Endothelial cell of umbilical vein (primary cell): Measurements from ENCODE around the gene KIF4A. TPM values are rescaled to one million over a fixed set of nuclear protein-coding genes. Genes with fewer than 3 reads are reported as not detected.

ENCODE experiments used
- BruUV-seq: library from RNA; stranded (reverse); fragments of 400-500 nt; replicated peaks from 2 replicates; lab custom pipeline; 2021; lab: Mats Ljungman, UMichigan
- CTCF ChIA-PET: fragments of 300-600, 350-600 bp; sonication (Branson Sonifier 250); formaldehyde crosslinking; loops from one replicate; lab custom pipeline; 2021; ENCODE audit warnings: antibody characterized with exemption, inconsistent platforms; lab: Charles Lee
- POLR2A ChIA-PET: fragments of 300-600, 350-600 bp; sonication (Branson Sonifier 250); formaldehyde crosslinking; loops from one replicate; lab custom pipeline; 2021; ENCODE audit warnings: antibody characterized with exemption, inconsistent platforms; lab: Charles Lee
- DNase-seq: peaks from one replicate; pipeline ENCODE4 v3.0.0-alpha.2; 2011; ENCODE audit warnings: low read depth, low spot score
- FAIRE-seq: peaks from 2 replicates; lab custom pipeline; 2011; peaks lifted over from hg19 to GRCh38; lab: Jason Lieb, UNC
- H2AFZ ChIP-seq: 2 replicates; pipeline ENCODE4 v1.6.0; 2012; ENCODE audit warnings: low read depth, low read length, control low read depth, inconsistent platforms
- H3K27ac ChIP-seq: 2 replicates; pipeline ENCODE4 v1.5.1; 2011; ENCODE audit warnings: low read depth, mild to moderate bottlenecking, control low read depth, low read length, moderate library complexity; ENCODE audit not compliant: insufficient read depth
- H3K27me3 ChIP-seq, 2 experiments: 2 replicates each; pipeline versions ENCODE4 v1.6.0 to v1.6.1; 2011; ENCODE audit warnings: low read length in 2 of 2, mixed read lengths in 1 of 2; ENCODE audit not compliant: control insufficient read depth in 2 of 2, insufficient read depth in 2 of 2
- H3K36me3 ChIP-seq, 2 experiments: 2 replicates in 1 of 2; 3 replicates in 1 of 2; pipeline ENCODE4 v1.5.1; 2011; ENCODE audit warnings: low read length in 2 of 2, mild to moderate bottlenecking in 1 of 2, moderate library complexity in 1 of 2; ENCODE audit not compliant: control insufficient read depth in 2 of 2, insufficient read depth in 2 of 2; ENCODE audit errors: extremely low read depth in 1 of 2
- H3K4me1 ChIP-seq: 3 replicates; pipeline ENCODE4 v1.5.1; 2011; ENCODE audit warnings: mild to moderate bottlenecking, low read length; ENCODE audit not compliant: control insufficient read depth, insufficient read depth; ENCODE audit errors: extremely low read depth
- H3K4me2 ChIP-seq: 2 replicates; pipeline ENCODE4 v1.6.1; 2011; ENCODE audit warnings: low read length, control low read depth, mixed read lengths; ENCODE audit not compliant: insufficient read depth
- H3K4me3 ChIP-seq, 3 experiments: fragments of 200-600 bp in 1 of 3; sonication (generic), shearing (Covaris generic) in 1 of 3; replicated peaks in 1 of 3; 2 replicates each; pipeline ENCODE4 v1.5.1; 2011 to 2016; ENCODE audit warnings: control low read depth in 3 of 3, low read length in 3 of 3, mild to moderate bottlenecking in 2 of 3, inconsistent platforms in 1 of 3, low read depth in 1 of 3, moderate library complexity in 1 of 3; ENCODE audit not compliant: insufficient read depth in 1 of 3
- H3K79me2 ChIP-seq: 2 replicates; pipeline ENCODE4 v1.6.0; 2012; ENCODE audit warnings: low read length, inconsistent platforms; ENCODE audit not compliant: control insufficient read depth, insufficient read depth
- H3K9ac ChIP-seq: replicated peaks from 2 replicates; pipeline ENCODE3; 2011; ENCODE audit warnings: low read length, control low read depth; ENCODE audit not compliant: insufficient read depth; ENCODE audit errors: extremely low read depth
- H3K9me1 ChIP-seq: replicated peaks from 3 replicates; pipeline ENCODE4 v1.6.0; 2011; ENCODE audit warnings: mild to moderate bottlenecking, low read length; ENCODE audit not compliant: control insufficient read depth, insufficient read depth; ENCODE audit errors: extremely low read depth
- H3K9me3 ChIP-seq: replicated peaks from 2 replicates; pipeline ENCODE4 v1.5.1; 2012; ENCODE audit warnings: low read length, inconsistent platforms; ENCODE audit not compliant: control insufficient read depth, insufficient read depth
- H4K20me1 ChIP-seq: replicated peaks from 2 replicates; pipeline ENCODE3; 2011; ENCODE audit warnings: mild to moderate bottlenecking, low read length; ENCODE audit not compliant: control insufficient read depth, insufficient read depth; ENCODE audit errors: extremely low read depth
- CTCF ChIP-seq, 2 donors: IDR thresholded peaks; 1 replicate in 1 of 2; 2 replicates in 1 of 2; pipeline ENCODE4 v1.5.1; 2011; ENCODE audit warnings: low read length in 2 of 2, mild to moderate bottlenecking in 2 of 2, moderate library complexity in 2 of 2, control low read depth in 1 of 2, inconsistent platforms in 1 of 2, low read depth in 1 of 2; ENCODE audit not compliant: insufficient read depth in 1 of 2; ENCODE audit errors: extremely low read depth in 1 of 2
- EZH2 ChIP-seq: IDR thresholded peaks from 2 replicates; pipeline ENCODE4 v1.6.1; 2012; ENCODE audit warnings: borderline replicate concordance, low read depth, mild to moderate bottlenecking, moderate library complexity, low read length, inconsistent platforms; ENCODE audit not compliant: severe bottlenecking
- FOS ChIP-seq: IDR thresholded peaks from 2 replicates; pipeline ENCODE4 v1.6.1; 2011; ENCODE audit warnings: mild to moderate bottlenecking, low read length, moderate library complexity, borderline replicate concordance; ENCODE audit not compliant: insufficient read depth
- GATA2 ChIP-seq: IDR thresholded peaks from 2 replicates; pipeline ENCODE4 v1.7.0; 2011; ENCODE audit warnings: low read depth, mild to moderate bottlenecking, moderate library complexity, mixed read lengths, low read length; ENCODE audit not compliant: insufficient read length, insufficient read depth
- JUN ChIP-seq: IDR thresholded peaks from 2 replicates; pipeline ENCODE4 v1.6.1; 2011; ENCODE audit warnings: borderline replicate concordance, low read depth; ENCODE audit not compliant: insufficient read length, insufficient read depth
- MAX ChIP-seq: IDR thresholded peaks from 2 replicates; pipeline ENCODE4 v1.6.1; 2011; ENCODE audit not compliant: insufficient read depth, insufficient read length
- MYC ChIP-seq: IDR thresholded peaks from one replicate; pipeline ENCODE4 v1.6.1; 2011; ENCODE audit warnings: mild to moderate bottlenecking, low read depth, low read length
- POLR2A ChIP-seq: IDR thresholded peaks from 2 replicates; pipeline ENCODE4 v1.6.1; 2012; ENCODE audit warnings: low read depth, mild to moderate bottlenecking, control low read depth, low read length
- POLR2AphosphoS5 ChIP-seq: IDR thresholded peaks from 2 replicates; pipeline ENCODE4 v1.6.1; 2012; ENCODE audit warnings: low read depth, mild to moderate bottlenecking, control low read depth, low read length, moderate library complexity; ENCODE audit not compliant: insufficient read depth
- dilution Hi-C: fragments of 300-500 bp; cut with MboI; formaldehyde crosslinking; loops from one replicate; pipeline ENCODE4 v1.15.0; 2019; ENCODE audit warnings: low sequenced_read_pairs; ENCODE audit not compliant: extremely low pct_ligation_motif_present
- intact Hi-C: fragments of 100-400 bp; cut with micrococcal nuclease; formaldehyde crosslinking; loops from one replicate; pipeline ENCODE4 v1.10.0; 2022
- polyA plus RNA-seq, 4 experiments: library from polyadenylated mRNA; depleted of rRNA in 3 of 4; stranded (reverse) in 3 of 4; unstranded in 1 of 4; fragments of >200 nt; gene quantifications; 2 replicates each; pipeline versions ENCODE4 v1.2.1 to v1.2.3, GENCODE V29; 2011 to 2012; ENCODE audit warnings: missing spikeins in 1 of 4
- total RNA-seq: library from RNA; stranded (reverse); gene quantifications from 2 replicates; pipeline ENCODE4 v1.2.3, GENCODE V29; 2021

Gene KIF4A
- total and polyA plus RNA-seq, 2 donors (not counting 3 experiments of a cell fraction or from before 2014, with no cell fraction given) = 9.6 to 41.3 TPM

- dilution Hi-C loops = no loop called here
- TF ChIP-seq GATA2 (no peak), MAX (no peak), POLR2A (no peak), MYC (no peak), JUN (no peak), EZH2 (no peak), POLR2AphosphoS5 (no peak), CTCF (IDR thresholded peaks at IDR 0.05; ENCODE audit: extremely low read depth in 1 of 2, insufficient read depth in 1 of 2, low read depth in 1 of 2, low read length in 2 of 2) (no peak), FOS (no peak)
- Histone ChIP-seq H3K27me3 (no peaks in the 10 kb centered on the region), H3K4me3 (no peak overlapping the region), H3K4me2 (no peak overlapping the region), H2AFZ (no peak overlapping the region), H3K27ac (no peak overlapping the region), H3K9me1 (no peaks in the 10 kb centered on the region), H3K36me3 (no peaks in the 10 kb centered on the region), H3K4me1 (no peaks in the 10 kb centered on the region), H3K9ac (no peak overlapping the region), H4K20me1 (no peaks in the 10 kb centered on the region), H3K79me2 (no peaks in the 10 kb centered on the region), H3K9me3 (no peaks in the 10 kb centered on the region)
- BruUV-seq = no TSS peak
- ChIA-PET POLR2A (no interaction called here), CTCF (no interaction called here)
- FAIRE-seq (no peak), DNase-seq (no peak)
- intact Hi-C loops = no loop called here
Measured at GRCh38 chrX:70338290-70338689, 48.4 kb downstream of the KIF4A start.
